ENCODE results near the gene SGSH.

SGSH gene

GRCh38 chr17:80256034-80256350 lies 35.9 kb upstream of the SGSH start:
- no peak overlapping the region for H3K4me2 ChIP-seq (ENCODE audit: low read length)
- TF ChIP-seq EZH2 (IDR thresholded peaks at IDR 0.05; ENCODE audit: borderline replicate concordance, low read length) (no peak), CTCF (IDR thresholded peaks at IDR 0.05; ENCODE audit: low read length) (no peak)
- peaks cover 5% of the 10 kb centered on the region; the same call in 1 of the 2 replicates for H3K27me3 ChIP-seq (ENCODE audit: insufficient read depth, low read length)
- no peak overlapping the region for H3K9ac ChIP-seq (ENCODE audit: low read length)
- no peak overlapping the region for H3K4me3 ChIP-seq (ENCODE audit: low read depth, low read length, poor library complexity, severe bottlenecking)
- H3K79me2 ChIP-seq (ENCODE audit: insufficient read depth, low read length): no peaks in the 10 kb centered on the region
- H3K9me2 ChIP-seq (ENCODE audit: low read depth, low read length): no peaks in the 10 kb centered on the region
- no peaks in the 10 kb centered on the region for H4K20me1 ChIP-seq (ENCODE audit: insufficient read depth, low read length)
- H3K4me1 ChIP-seq (ENCODE audit: insufficient read depth, low read length, severe bottlenecking): peaks cover 22% of the 10 kb centered on the region
- H3K27ac ChIP-seq (ENCODE audit: low read depth, low read length, poor library complexity, severe bottlenecking): no peak overlapping the region
- H3K9me3 ChIP-seq (ENCODE audit: low read length): no peaks in the 10 kb centered on the region
- H3K36me3 ChIP-seq (ENCODE audit: insufficient read depth, low read length): no peaks in the 10 kb centered on the region
- 0 out of 2 replicates have a peak, but pooled peaks cover 5% of the 10 kb centered on the region for H3F3A ChIP-seq (ENCODE audit: insufficient read depth, low read length)
- no peak overlapping the region for H2AFZ ChIP-seq (ENCODE audit: low read length)

GRCh38 chr17:80254396-80255251 lies 34.5 kb upstream of the SGSH start:
- TF ChIP-seq CTCF (IDR thresholded peaks at IDR 0.05; ENCODE audit: low read length) (no peak), EZH2 (IDR thresholded peaks at IDR 0.05; ENCODE audit: borderline replicate concordance, low read length) (no peak)
- Histone ChIP-seq H3K4me1 (ENCODE audit: insufficient read depth, low read length, severe bottlenecking) (peaks cover 15% of the 10 kb centered on the region), H3K4me2 (ENCODE audit: low read length) (peak overlapping the region; percentile 29; the same call in 1 of the 2 replicates), H3K4me3 (ENCODE audit: low read depth, low read length, poor library complexity, severe bottlenecking) (no peak overlapping the region), H3K36me3 (ENCODE audit: insufficient read depth, low read length) (no peaks in the 10 kb centered on the region), H3K9ac (ENCODE audit: low read length) (0 out of 2 replicates have a peak overlapping the region, but pooled peaks have one; percentile 18), H3K9me3 (ENCODE audit: low read length) (no peaks in the 10 kb centered on the region), H3K27ac (ENCODE audit: low read depth, low read length, poor library complexity, severe bottlenecking) (no peak overlapping the region), H4K20me1 (ENCODE audit: insufficient read depth, low read length) (no peaks in the 10 kb centered on the region), H3F3A (ENCODE audit: insufficient read depth, low read length) (0 out of 2 replicates have a peak, but pooled peaks cover 5% of the 10 kb centered on the region), H3K9me2 (ENCODE audit: low read depth, low read length) (no peaks in the 10 kb centered on the region), H3K27me3 (ENCODE audit: insufficient read depth, low read length) (peaks cover 5% of the 10 kb centered on the region; the same call in 1 of the 2 replicates), H3K79me2 (ENCODE audit: insufficient read depth, low read length) (no peaks in the 10 kb centered on the region), H2AFZ (ENCODE audit: low read length) (no peak overlapping the region)

- H3K79me2 ChIP-seq (ENCODE audit: insufficient read depth, low read length): no peaks in the 10 kb centered on the region
- 0 out of 2 replicates have a peak, but pooled peaks cover 4% of the 10 kb centered on the region for H3F3A ChIP-seq (ENCODE audit: insufficient read depth, low read length)
- H3K9me3 ChIP-seq (ENCODE audit: low read length): no peaks in the 10 kb centered on the region
- no peaks in the 10 kb centered on the region for H4K20me1 ChIP-seq (ENCODE audit: insufficient read depth, low read length)
- no peak overlapping the region for H3K4me2 ChIP-seq (ENCODE audit: low read length)
- no peak for TF ChIP-seq CTCF (IDR thresholded peaks at IDR 0.05; ENCODE audit: low read length)
- no peak for TF ChIP-seq EZH2 (IDR thresholded peaks at IDR 0.05; ENCODE audit: borderline replicate concordance, low read length)
- H3K4me3 ChIP-seq (ENCODE audit: low read depth, low read length, poor library complexity, severe bottlenecking): no peak overlapping the region
- no peaks in the 10 kb centered on the region for H3K9me2 ChIP-seq (ENCODE audit: low read depth, low read length)
- H2AFZ ChIP-seq (ENCODE audit: low read length): no peak overlapping the region
- peaks cover 5% of the 10 kb centered on the region; the same call in 1 of the 2 replicates for H3K27me3 ChIP-seq (ENCODE audit: insufficient read depth, low read length)
- no peak overlapping the region for H3K27ac ChIP-seq (ENCODE audit: low read depth, low read length, poor library complexity, severe bottlenecking)
- H3K36me3 ChIP-seq (ENCODE audit: insufficient read depth, low read length): no peaks in the 10 kb centered on the region
- no peak overlapping the region for H3K9ac ChIP-seq (ENCODE audit: low read length)
- H3K4me1 ChIP-seq (ENCODE audit: insufficient read depth, low read length, severe bottlenecking): peaks cover 12% of the 10 kb centered on the region
These were observed 33.7 kb upstream of the SGSH start for GRCh38 chr17:80253631-80254395.
